HG02970 (cell line): ENCODE results near the gene CCDC74B.
"Not testable (repeated sequence)": the region's sequence is repeated elsewhere in the genome, so short reads cannot be mapped to it uniquely, and the experiment has no call there.

Source experiments
- ATAC-seq: cut with Tn5 transposase; IDR thresholded peaks from one replicate; pipeline ENCODE4 v1.9.1; 2021; ENCODE audit warnings: mild to moderate bottlenecking, moderate library complexity, moderate number of reproducible peaks; ENCODE audit not compliant: unreplicated experiment, low FRiP score

Gene CCDC74B

DNA sequence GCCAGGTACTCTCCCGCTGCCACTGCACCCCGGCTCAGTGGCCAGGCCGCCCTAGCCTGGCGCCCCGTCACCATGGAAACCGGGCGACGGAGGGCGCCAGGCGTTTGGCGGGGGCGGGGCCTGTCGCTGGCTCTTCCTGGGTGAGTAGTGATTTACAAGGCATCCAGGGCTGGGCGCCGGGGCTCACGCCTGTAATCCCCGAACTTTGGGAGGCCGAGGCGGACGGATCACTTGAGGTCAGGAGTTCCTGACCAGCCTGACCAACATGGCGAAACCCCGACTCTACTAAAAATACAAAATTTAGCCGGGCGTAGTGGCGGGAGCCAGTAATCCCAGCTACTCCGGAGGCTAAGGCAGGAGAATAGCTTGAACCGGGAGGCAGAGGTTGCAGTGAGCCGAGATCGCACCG is at the start of gene CCDC74B:
Gene CCDC74B (minus strand): TSS at position 107 of the 409 bp plus-strand sequence. CDS start 116 bp downstream, outside the sequence.
- ATAC-seq, result peak; percentile 80

DNA sequence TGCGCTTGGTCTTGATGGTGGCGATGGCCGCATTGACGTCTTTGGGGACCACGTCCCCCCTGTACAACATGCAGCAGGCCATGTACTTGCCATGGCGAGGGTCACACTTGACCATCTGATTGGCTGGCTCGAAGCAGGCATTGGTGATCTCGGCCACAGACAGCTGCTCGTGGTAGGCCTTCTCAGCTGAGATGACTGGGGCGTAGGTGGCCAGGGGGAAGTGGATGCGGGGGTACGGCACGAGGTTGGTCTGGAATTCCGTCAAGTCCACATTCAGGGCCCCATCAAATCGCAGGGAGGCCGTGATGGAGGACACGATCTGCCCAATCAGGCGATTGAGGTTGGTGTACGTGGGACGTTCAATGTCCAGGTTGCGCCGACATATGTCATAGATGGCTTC is 48.9 kb upstream of the CCDC74B start:
- not testable (repeated sequence) for ATAC-seq

GRCh38 chr2:130192451-130192850 is 47.5 kb upstream of the CCDC74B start:
- not testable (repeated sequence) for ATAC-seq

DNA sequence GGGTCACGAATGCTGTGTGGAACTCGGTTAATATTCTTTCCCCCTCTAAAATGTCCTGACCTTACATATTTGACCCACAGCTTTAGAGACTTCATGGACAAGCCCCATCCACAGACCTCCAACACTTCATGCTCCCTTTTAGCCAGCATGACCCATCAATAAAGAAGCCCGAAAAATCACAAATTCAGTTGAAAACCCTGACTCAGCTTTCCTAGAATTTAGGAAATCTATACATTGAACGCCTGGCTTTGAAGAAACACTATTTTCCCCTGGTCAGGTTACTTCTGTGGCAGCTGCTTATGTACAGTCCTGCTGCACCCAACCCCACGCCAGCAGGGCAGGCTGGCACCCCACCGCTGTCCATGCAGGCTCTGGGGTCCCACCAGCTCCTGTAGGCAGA is 46.4 kb upstream of the CCDC74B start:
- not testable (repeated sequence) for ATAC-seq

GRCh38 chr2:130190237-130190636 is 45.3 kb upstream of the CCDC74B start:
- no peak for ATAC-seq

GRCh38 chr2:130188958-130189357 is 44.0 kb upstream of the CCDC74B start:
- ATAC-seq, result not testable (repeated sequence)

DNA sequence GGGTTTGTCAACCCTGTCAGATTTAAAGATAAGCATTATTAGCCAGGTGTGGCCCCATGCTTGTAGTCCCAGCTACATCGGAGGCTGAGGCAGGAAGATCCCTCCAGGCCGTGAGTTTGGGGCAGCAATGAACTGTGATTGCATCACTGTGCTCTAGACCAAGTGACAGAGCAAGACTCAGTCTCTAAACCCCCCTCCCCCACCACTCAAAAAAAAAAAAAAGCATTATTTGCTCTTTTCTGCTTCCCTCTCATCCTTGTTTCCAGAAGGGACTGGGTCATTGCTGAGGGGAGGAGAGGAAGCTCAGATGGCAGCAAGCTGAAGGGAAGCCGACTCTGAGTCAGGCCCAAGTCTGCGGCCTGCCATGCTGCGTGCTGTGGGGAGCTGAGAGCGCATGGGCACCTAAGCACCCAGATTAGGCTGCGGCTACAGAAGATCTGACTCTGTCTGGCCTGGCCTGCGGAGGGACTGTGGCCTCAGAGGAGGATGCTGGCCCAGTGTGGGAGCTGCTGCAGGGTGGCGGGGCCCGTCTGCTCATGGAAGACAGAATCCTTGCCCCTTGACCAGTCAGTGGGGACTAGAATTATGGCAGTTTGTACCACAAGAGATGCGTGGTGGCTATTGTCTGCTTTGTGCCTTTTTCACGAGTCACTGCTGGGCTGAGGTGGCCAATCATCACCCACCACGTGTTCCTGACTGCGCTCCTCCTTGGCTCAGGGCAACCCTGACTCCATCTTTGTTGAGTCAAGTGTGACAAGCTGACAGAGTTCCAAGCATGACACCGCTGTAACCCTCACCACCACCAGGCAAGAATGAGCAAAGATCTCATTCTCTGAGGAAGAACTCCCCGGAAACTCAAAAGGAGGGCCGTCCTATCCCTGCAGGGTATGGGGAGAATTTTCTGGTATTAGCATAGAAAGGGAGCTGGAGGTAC is 43.2 kb upstream of the CCDC74B start:
- ATAC-seq, result not testable (repeated sequence)

- no peak for ATAC-seq
Observed at GRCh38 chr2:130187268-130187667, 42.4 kb upstream of the CCDC74B start.

GRCh38 chr2:130186391-130186790 is 41.5 kb upstream of the CCDC74B start:
- no peak for ATAC-seq

DNA sequence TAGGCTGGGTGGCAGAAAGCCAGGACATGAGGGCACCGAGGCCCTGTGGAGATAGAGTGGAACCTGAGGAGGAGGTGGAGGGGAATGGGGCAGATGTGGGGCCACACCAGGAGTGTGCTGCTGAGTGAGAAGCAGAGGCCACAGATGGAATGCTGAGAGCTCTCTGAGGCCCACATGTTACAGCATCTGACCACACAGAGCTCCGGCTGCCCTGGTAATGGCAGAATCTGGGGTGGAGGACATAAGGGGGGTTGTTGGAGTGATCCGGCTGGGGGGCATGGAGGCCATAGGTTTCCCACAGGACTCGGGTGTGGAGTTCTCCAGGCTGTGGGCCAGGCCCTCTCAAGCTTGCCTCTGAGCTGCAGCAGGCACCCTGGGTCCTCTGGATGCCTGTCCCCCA is 41.0 kb upstream of the CCDC74B start:
- ATAC-seq, result no peak

DNA sequence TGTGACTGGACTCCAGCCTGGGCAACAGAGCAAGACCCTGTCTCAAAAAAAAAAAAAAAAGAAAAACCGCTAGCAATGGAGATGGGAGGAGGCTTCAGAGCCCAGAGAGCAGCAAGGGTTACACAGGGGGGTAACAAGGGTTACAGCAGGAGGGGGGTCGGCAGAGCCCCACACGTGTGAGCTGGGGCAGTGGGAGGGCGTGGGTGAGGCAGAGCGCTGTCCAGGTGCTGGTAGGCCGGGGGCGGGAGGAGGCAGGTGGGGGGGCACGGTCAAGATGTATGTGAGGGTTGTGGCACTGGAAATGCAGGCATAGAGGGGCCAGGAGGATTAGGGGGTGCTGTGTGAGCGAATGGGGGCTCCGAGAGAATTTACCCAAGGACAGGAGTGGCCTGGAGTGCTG is 40.5 kb upstream of the CCDC74B start:
- ATAC-seq, result no peak

GRCh38 chr2:130183512-130184373 is 38.8 kb upstream of the CCDC74B start:
- ATAC-seq, result no peak

GRCh38 chr2:130182826-130183511 is 38.1 kb upstream of the CCDC74B start:
- peak; percentile 3 for ATAC-seq

DNA sequence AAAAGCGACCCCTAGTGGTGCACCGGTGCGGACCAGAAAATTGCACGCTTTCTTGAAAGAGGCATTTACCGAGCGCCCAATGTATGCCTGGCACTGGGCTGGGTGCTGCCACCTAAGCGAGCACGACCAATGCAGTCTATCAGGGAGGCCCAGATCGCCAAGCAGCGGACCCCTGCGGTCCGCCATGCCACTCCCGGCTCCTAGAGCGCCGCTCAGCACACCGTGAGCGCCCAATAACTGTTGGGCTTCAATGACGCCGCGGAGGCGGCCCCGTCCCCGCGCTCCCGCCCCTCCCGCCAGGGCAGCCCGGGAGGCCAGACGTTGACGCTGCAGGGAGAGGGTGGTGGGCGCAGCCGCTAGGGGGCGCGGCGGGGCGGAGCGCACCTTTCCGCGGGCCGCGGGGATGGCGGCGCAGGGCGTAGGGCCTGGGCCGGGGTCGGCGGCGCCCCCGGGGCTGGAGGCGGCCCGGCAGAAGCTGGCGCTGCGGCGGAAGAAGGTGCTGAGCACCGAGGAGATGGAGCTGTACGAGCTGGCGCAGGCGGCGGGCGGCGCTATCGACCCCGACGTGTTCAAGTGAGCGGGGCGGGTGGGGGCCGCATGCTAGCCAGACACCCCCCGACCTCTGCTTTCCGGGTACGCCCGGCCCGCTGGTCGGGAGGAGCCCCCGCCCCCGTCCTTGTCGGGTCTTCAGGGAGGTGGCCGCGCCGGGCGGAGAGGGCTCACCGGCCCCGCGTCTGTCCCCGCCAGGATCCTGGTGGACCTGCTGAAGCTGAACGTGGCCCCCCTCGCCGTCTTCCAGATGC is 37.2 kb upstream of the CCDC74B start, which contains the start of gene MZT2B:
Gene MZT2B (plus strand): TSS at position 383 of the 803 bp plus-strand sequence. CDS start 21 bp downstream, at position 404.
- peak; percentile 77 for ATAC-seq

GRCh38 chr2:130181325-130181879 is 36.5 kb upstream of the CCDC74B start, which contains the start of gene SMPD4:
SMPD4 (minus strand) TSS chr2:130181602; CDS start chr2:130176592, 5,010 bp downstream.
- peak; percentile 63 for ATAC-seq

- not testable (repeated sequence) for ATAC-seq
Observed at GRCh38 chr2:130180404-130181324, 35.8 kb upstream of the CCDC74B start.

DNA sequence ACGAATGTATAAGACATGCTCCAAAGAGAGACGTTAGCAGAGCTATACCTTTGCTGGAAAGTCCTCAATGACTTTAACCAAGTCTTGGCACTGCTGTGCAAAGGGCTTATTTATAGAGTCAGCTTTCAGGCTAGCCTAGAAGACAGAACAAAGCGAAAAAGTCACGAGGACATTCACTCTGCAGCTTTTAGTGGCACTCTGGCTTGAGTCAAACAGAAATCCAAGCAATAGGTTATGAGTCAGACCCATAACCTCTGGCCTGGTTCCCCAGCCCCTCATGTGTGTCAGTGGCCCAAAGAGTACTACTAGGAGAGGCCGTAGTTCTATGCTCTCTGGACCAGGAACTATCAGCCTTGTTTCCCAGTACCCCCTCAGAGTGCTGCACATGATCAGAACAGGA is 30.0 kb upstream of the CCDC74B start:
- not testable (repeated sequence) for ATAC-seq

DNA sequence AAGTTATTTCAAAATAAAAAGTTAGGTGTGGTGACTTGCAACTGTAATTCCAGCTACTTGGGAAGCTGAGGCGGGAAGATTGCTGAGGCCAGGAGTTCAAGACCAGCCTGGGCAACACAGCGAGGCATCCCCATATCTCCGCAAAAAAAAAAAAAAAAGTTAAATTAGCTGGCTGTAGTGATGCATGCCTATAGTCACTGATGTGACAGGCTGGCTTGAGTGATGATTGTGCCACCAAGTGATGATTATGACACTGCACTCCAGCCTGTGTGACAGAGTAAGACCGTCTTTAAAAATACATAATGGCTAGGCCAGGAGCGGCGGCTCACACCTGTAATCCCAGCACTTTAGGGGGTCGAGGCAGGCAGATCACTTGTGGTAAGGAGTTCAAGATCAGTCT is 25.0 kb upstream of the CCDC74B start:
- no peak for ATAC-seq
